Ovary (tissue), 9 donors: ENCODE data around the gene BTNL2. TPM values are rescaled to one million over a fixed set of nuclear protein-coding genes. Genes with fewer than 3 reads are reported as not detected.

Source experiments
- DNase-seq, 5 donors: peaks; one replicate each; pipeline ENCODE4 v3.0.0-alpha.2; 2019 to 2020
- H3K27ac ChIP-seq, 2 donors: fragments of 200-600 bp; one replicate each; pipeline versions ENCODE4 v1.5.1 to v1.8.0; 2019 to 2022
- H3K27me3 ChIP-seq: fragments of 200-600 bp; one replicate; pipeline ENCODE4 v1.8.0; 2022
- H3K36me3 ChIP-seq: fragments of 200-600 bp; sonication (generic); one replicate; pipeline ENCODE4 v1.5.1; 2019
- H3K4me1 ChIP-seq: one replicate; pipeline ENCODE4 v1.8.1; 2013; ENCODE audit warnings: mild to moderate bottlenecking, moderate library complexity; ENCODE audit not compliant: insufficient read depth
- H3K4me3 ChIP-seq: fragments of 200-600 bp; sonication (generic); one replicate; pipeline ENCODE4 v1.5.1; 2017
- H3K9me3 ChIP-seq, 2 donors: fragments of 200-600 bp in 1 of 2; sonication (generic) in 1 of 2; one replicate each; pipeline versions ENCODE4 v1.5.1 to v1.8.1; 2013 to 2019; ENCODE audit warnings: mild to moderate bottlenecking in 1 of 2, moderate library complexity in 1 of 2
- CTCF ChIP-seq, 3 donors: fragments of 450-650 bp in 2 of 3; fragments of 200-600 bp in 1 of 3; IDR thresholded peaks; one replicate each; pipeline versions ENCODE4 v1.5.1 to v1.8.0; 2016 to 2022; ENCODE audit warnings: antibody characterized with exemption in 3 of 3, mild to moderate bottlenecking in 1 of 3
- EP300 ChIP-seq: sonication (generic); formaldehyde crosslinking; IDR thresholded peaks from one replicate; pipeline ENCODE4 v1.6.1; 2017; ENCODE audit warnings: antibody characterized with exemption
- POLR2A ChIP-seq: fragments of 450-650 bp; IDR thresholded peaks from one replicate; pipeline ENCODE4 v1.6.1; 2017; ENCODE audit warnings: antibody characterized with exemption, mild to moderate bottlenecking, moderate library complexity
- WGBS, 3 donors: extraction: QIAGEN DNeasy Blood & Tissue Kit in 1 of 3; methylation state at CpG; one replicate each; pipeline versions ENCODE4 v1.1.5 to v1.1.7; 2013 to 2017; 5-methylcytosine and 5-hydroxymethylcytosine counted together
- intact Hi-C, 4 donors: fragments of 100-400 bp; cut with DNase I; formaldehyde crosslinking; loops; one replicate each; pipeline versions ENCODE4 v1.11.0 to v1.15.1; 2022 to 2023
- polyA plus RNA-seq, 2 donors: library from polyadenylated mRNA; stranded (reverse); fragments of 200-250 nt in 1 of 2; fragments of 350-450 nt in 1 of 2; fragmentation: Illumina TruSeq in 1 of 2; extraction: RNeasy Lipid Tissue Mini Kit (QIAGEN cat#74804) in 1 of 2; gene quantifications; one replicate each; pipeline ENCODE4 v1.2.3, GENCODE V29; 2013 to 2014
- small RNA-seq: library from RNA; depleted of rRNA; stranded (forward); fragments of <200 nt; gene quantifications from one replicate; pipeline ENCODE3, GENCODE V24; 2016
- total RNA-seq, 7 donors: library from RNA; depleted of rRNA in 2 of 7; stranded (reverse); fragments of >200 nt in 2 of 7; fragmentation: NEBNext Ultra II Directional in 3 of 7; extraction: Animal tissue kit (Norgen Biotek cat#: 25700) in 3 of 7; gene quantifications; one replicate each; pipeline versions ENCODE4 v1.1.0 to v1.2.4, GENCODE V29; 2016 to 2023
- donor health status: DM: no; HTN: no; CAD: no; lungs with moderate emphysema.
- donor health status: DM: no; HTN: no; CAD: no.
- donor health status: Bipolar disorder and iron deficiency.
- donor health status: DM: yes; HTN: yes; CAD: no.
- donor health status: DM: no; HTN: no; CAD: no.
- donor health status: DM: yes; HTN: yes; CAD: no.

Gene BTNL2
- total and polyA plus RNA-seq, 9 donors: not detected

DNA sequence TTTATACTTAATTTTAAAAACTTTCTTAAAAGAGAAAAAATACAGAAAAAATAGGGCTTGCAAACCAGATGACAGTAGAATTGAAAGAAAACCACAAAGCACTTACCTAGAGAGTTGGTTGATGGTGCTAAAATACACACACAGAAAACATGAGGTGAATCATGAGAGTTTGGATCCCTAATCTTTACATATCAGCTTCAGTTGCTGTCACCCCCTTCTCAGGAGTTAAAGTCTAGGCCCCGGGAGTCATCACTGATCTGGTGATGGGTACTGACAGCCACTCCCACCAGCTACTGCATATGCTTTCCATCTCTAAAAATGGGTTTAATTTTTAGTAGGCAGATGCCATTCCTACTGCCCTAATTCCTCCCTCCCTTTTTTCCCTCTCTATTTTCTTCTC, 52.0 kb downstream of the BTNL2 start:
- H3K4me1 ChIP-seq: no peaks in the 10 kb centered on the region
- intact Hi-C loops: no loop called here
- TF ChIP-seq CTCF (IDR thresholded peaks at IDR 0.05): no peak
- no peak for TF ChIP-seq POLR2A
- TF ChIP-seq EP300: no peak
- WGBS, 3 donors: 71 to 85% (median 81%) methylated on average over 1 of the region's 1 CpG
- DNase-seq: no peak
- H3K36me3 ChIP-seq: no peaks in the 10 kb centered on the region
- H3K27ac ChIP-seq: no peak overlapping the region
- no peak overlapping the region for H3K4me3 ChIP-seq
- H3K9me3 ChIP-seq: no peaks in the 10 kb centered on the region
- no peaks in the 10 kb centered on the region for H3K27me3 ChIP-seq

DNA sequence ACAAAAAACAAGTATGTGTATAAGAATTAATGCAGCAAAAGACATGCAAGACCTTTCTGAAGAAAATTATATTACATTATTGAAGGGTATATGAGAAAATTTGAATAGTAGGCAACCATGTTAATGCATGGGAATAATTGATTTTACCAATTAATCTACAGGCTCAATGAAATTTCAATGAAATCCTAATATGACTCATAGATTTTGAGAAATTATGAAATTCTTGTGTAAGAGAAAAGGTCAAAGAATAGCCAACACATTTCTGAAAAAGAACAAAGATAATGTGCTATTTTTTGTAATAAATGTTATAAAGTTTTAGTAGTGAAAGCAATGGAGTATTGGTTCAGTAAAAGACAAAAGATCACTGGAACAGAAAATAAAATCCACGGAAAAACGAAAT, 53.6 kb downstream of the BTNL2 start:
- Histone ChIP-seq H3K4me3 (no peak overlapping the region), H3K4me1 (no peaks in the 10 kb centered on the region), H3K27ac (no peak overlapping the region), H3K36me3 (no peaks in the 10 kb centered on the region), H3K27me3 (no peaks in the 10 kb centered on the region), H3K9me3 (no peaks in the 10 kb centered on the region)
- TF ChIP-seq CTCF (IDR thresholded peaks at IDR 0.05) (no peak), EP300 (no peak), POLR2A (no peak)
- 88 to 92% (median 89%) methylated on average over 2 of the region's 2 CpGs for WGBS, 3 donors
- DNase-seq: no peak
- intact Hi-C loops: no loop called here

Small RNAs within 50 kb of the gene (small RNA-seq; reads per million reads assigned to genes)
- gene RNU6-603P: not detected

Other genes with a start within 250 kb of the BTNL2 start
- 10 to 100 TPM; 11.8 to 47.3 (median 36.8) TPM for gene EGFL8, start 242.6 kb downstream of the BTNL2 start, total RNA-seq
- 10 to 100 TPM; 29.8 to 36.7 TPM for gene EGFL8, start 242.6 kb downstream of the BTNL2 start, polyA plus RNA-seq
- 10 to 100 TPM; 29.6 to 82.4 (median 60.6) TPM for gene AGPAT1, start 231.1 kb downstream of the BTNL2 start, total RNA-seq
- 10 to 100 TPM; 53.5 to 75.7 TPM for gene AGPAT1, start 231.1 kb downstream of the BTNL2 start, polyA plus RNA-seq
- 10 to 100 TPM; 49.2 to 81.6 (median 75.4) TPM for gene RNF5, start 228.8 kb downstream of the BTNL2 start, total RNA-seq
- 100 to 1,000 TPM in 1 of 2 donors, 10 to 100 TPM in 1; 88.6 to 103 TPM for gene RNF5, start 228.8 kb downstream of the BTNL2 start, polyA plus RNA-seq
- 10 to 100 TPM in 1 of 7 donors, 1 to 10 TPM in 6; 3.4 to 12.8 (median 8.1) TPM for gene AGER, start 222.9 kb downstream of the BTNL2 start, total RNA-seq
- 1 to 10 TPM; 5.1 to 5.9 TPM for gene AGER, start 222.9 kb downstream of the BTNL2 start, polyA plus RNA-seq
- gene PBX2, start 217.0 kb downstream of the BTNL2 start, total RNA-seq: 100 to 1,000 TPM in 4 of 7 donors, 10 to 100 TPM in 3; 39.3 to 110 (median 100) TPM
- gene PBX2, start 217.0 kb downstream of the BTNL2 start, polyA plus RNA-seq: 10 to 100 TPM; 74.0 to 75.5 TPM
- gene GPSM3, start 214.5 kb downstream of the BTNL2 start, total RNA-seq: 1 to 10 TPM; 3.1 to 8.4 (median 4.7) TPM
- 1 to 10 TPM; 5.4 to 8.7 TPM for gene GPSM3, start 214.5 kb downstream of the BTNL2 start, polyA plus RNA-seq
- gene NOTCH4, start 183.1 kb downstream of the BTNL2 start, total RNA-seq: 10 to 100 TPM in 4 of 7 donors, 1 to 10 TPM in 3; 7.2 to 19.1 (median 10.7) TPM
- 10 to 100 TPM; 12.4 to 21.2 TPM for gene NOTCH4, start 183.1 kb downstream of the BTNL2 start, polyA plus RNA-seq
- not detected for gene TSBP1, start 35.3 kb downstream of the BTNL2 start, total RNA-seq
- gene TSBP1, start 35.3 kb downstream of the BTNL2 start, polyA plus RNA-seq: not detected
- gene HLA-DRA, start 32.7 kb upstream of the BTNL2 start, total RNA-seq: 100 to 1,000 TPM in 5 of 7 donors, 10 to 100 TPM in 2; 19.5 to 262 (median 130) TPM
- 1,000 to 10,000 TPM in 1 of 2 donors, 100 to 1,000 TPM in 1; 118 to 1,131 TPM for gene HLA-DRA, start 32.7 kb upstream of the BTNL2 start, polyA plus RNA-seq
- 100 to 1,000 TPM in 1 of 7 donors, 10 to 100 TPM in 4, under 1 TPM in 2; 0.72 to 113 (median 16.5) TPM for gene HLA-DRB5, start 123.1 kb upstream of the BTNL2 start, total RNA-seq
- 10 to 100 TPM in 1 of 2 donors, under 1 TPM in 1; 0.41 to 61.4 TPM for gene HLA-DRB5, start 123.1 kb upstream of the BTNL2 start, polyA plus RNA-seq
- 100 to 1,000 TPM in 2 of 7 donors, 10 to 100 TPM in 5; 16.4 to 136 (median 62.1) TPM for gene HLA-DRB1, start 182.7 kb upstream of the BTNL2 start, total RNA-seq
- 10 to 100 TPM; 47.9 to 95.9 TPM for gene HLA-DRB1, start 182.7 kb upstream of the BTNL2 start, polyA plus RNA-seq
- 10 to 100 TPM in 4 of 7 donors, 1 to 10 TPM in 2, under 1 TPM in 1; 0.72 to 20.9 (median 10.1) TPM for gene HLA-DQA1, start 230.2 kb upstream of the BTNL2 start, total RNA-seq
- gene HLA-DQA1, start 230.2 kb upstream of the BTNL2 start, polyA plus RNA-seq: 10 to 100 TPM; 10.8 to 44.8 TPM